Prostate gland (tissue), 2 donors: ENCODE results near the gene CELF6.

Experiments used
- CTCF ChIP-seq, 4 experiments: fragments of 200-600 bp in 2 of 4; fragments of 450-650 bp in 2 of 4; sonication (generic) in 2 of 4; IDR thresholded peaks; 1 replicate in 3 of 4; 2 replicates in 1 of 4; pipeline ENCODE4 v1.5.1; 2016 to 2019; ENCODE audit warnings: antibody characterized with exemption in 4 of 4, mild to moderate bottlenecking in 2 of 4, moderate library complexity in 2 of 4
- POLR2A ChIP-seq: fragments of 450-650 bp; IDR thresholded peaks from one replicate; pipeline ENCODE4 v1.6.1; 2016; ENCODE audit warnings: antibody characterized with exemption, mild to moderate bottlenecking
- POLR2AphosphoS5 ChIP-seq: sonication (generic); formaldehyde crosslinking; IDR thresholded peaks from one replicate; pipeline ENCODE4 v1.6.1; 2017; ENCODE audit warnings: antibody characterized with exemption

- TF ChIP-seq POLR2A = no peak
- TF ChIP-seq CTCF (IDR thresholded peaks at IDR 0.05) = no peak
- no peak for TF ChIP-seq POLR2AphosphoS5
Measured at GRCh38 chr15:72340366-72340765, 20.4 kb upstream of the CELF6 start.
